H1 (cell line): ENCODE measurements around the gene WNT9B. TPM values are rescaled to one million over a fixed set of nuclear protein-coding genes. Genes with fewer than 3 reads are reported as not detected.
A peak's percentile ranks its signal among the peaks of the same experiment; 100 is the strongest.

ENCODE experiments used
- CTCF ChIA-PET: fragments of 300-600 bp; sonication (Branson Sonifier 250); formaldehyde crosslinking; loops from one replicate; lab custom pipeline; 2021; ENCODE audit not compliant: partially characterized antibody; lab: Charles Lee
- POLR2A ChIA-PET: fragments of 300-600 bp; sonication (Branson Sonifier 250); formaldehyde crosslinking; loops from one replicate; lab custom pipeline; 2021; ENCODE audit warnings: inconsistent platforms; ENCODE audit not compliant: partially characterized antibody; lab: Charles Lee
- DNase-seq, 2 experiments: peaks; one replicate each; pipeline versions ENCODE4 v3.0.0 to v3.0.0-alpha.2; 2010 to 2022; ENCODE audit warnings: low spot score in 2 of 2, low read depth in 1 of 2, mixed read lengths in 1 of 2
- FAIRE-seq: peaks from 2 replicates; lab custom pipeline; 2011; peaks lifted over from hg19 to GRCh38; lab: Jason Lieb, UNC
- H2AFZ ChIP-seq: 2 replicates; pipeline ENCODE4 v1.8.1; 2012; ENCODE audit warnings: low read length, inconsistent platforms
- H2AK5ac ChIP-seq: 2 replicates; pipeline ENCODE4 v1.6.1; 2013; ENCODE audit warnings: low read depth, low read length
- H2BK120ac ChIP-seq: replicated peaks from 2 replicates; pipeline ENCODE3; 2013; ENCODE audit warnings: low read depth, low read length, inconsistent platforms
- H2BK12ac ChIP-seq: 2 replicates; pipeline ENCODE4 v1.6.1; 2013; ENCODE audit warnings: low read depth, low read length
- H2BK15ac ChIP-seq: 2 replicates; pipeline ENCODE4 v1.6.1; 2013; ENCODE audit warnings: low read length
- H2BK20ac ChIP-seq: 2 replicates; pipeline ENCODE4 v1.6.1; 2013; ENCODE audit warnings: low read length
- H2BK5ac ChIP-seq: 2 replicates; pipeline ENCODE4 v1.6.1; 2013; ENCODE audit warnings: low read depth, low read length
- H3K14ac ChIP-seq: 2 replicates; pipeline ENCODE4 v1.6.1; 2013; ENCODE audit warnings: inconsistent platforms; ENCODE audit not compliant: insufficient read length
- H3K18ac ChIP-seq: 2 replicates; pipeline ENCODE4 v1.6.1; 2013; ENCODE audit warnings: low read length; ENCODE audit errors: extremely low read depth
- H3K23ac ChIP-seq: 2 replicates; pipeline ENCODE4 v1.6.1; 2013; ENCODE audit warnings: inconsistent platforms; ENCODE audit not compliant: insufficient read length
- H3K23me2 ChIP-seq: 2 replicates; pipeline ENCODE4 v1.6.1; 2013; ENCODE audit warnings: low read depth, low read length
- H3K27ac ChIP-seq: 2 replicates; pipeline ENCODE4 v1.6.1; 2011; ENCODE audit warnings: low read depth, low read length, inconsistent platforms
- H3K27me3 ChIP-seq, 4 experiments: replicated peaks in 1 of 4; 1 replicate in 1 of 4; 2 replicates in 3 of 4; pipeline versions ENCODE4 v1.6.1 to v1.8.1; 2011 to 2013; ENCODE audit warnings: low read length in 3 of 4, mild to moderate bottlenecking in 3 of 4, inconsistent platforms in 2 of 4, mixed read lengths in 2 of 4, moderate library complexity in 1 of 4; ENCODE audit not compliant: control insufficient read depth in 3 of 4, insufficient read depth in 3 of 4; ENCODE audit errors: extremely low read depth in 1 of 4
- H3K36me3 ChIP-seq, 4 experiments: 2 replicates each; pipeline versions ENCODE4 v1.6.1 to v1.8.1; 2011 to 2013; ENCODE audit warnings: mild to moderate bottlenecking in 4 of 4, low read length in 3 of 4, moderate library complexity in 2 of 4, control low read depth in 1 of 4, inconsistent platforms in 1 of 4; ENCODE audit not compliant: insufficient read depth in 4 of 4, control insufficient read depth in 2 of 4
- H3K4ac ChIP-seq: replicated peaks from 2 replicates; pipeline ENCODE3; 2013; ENCODE audit warnings: low read length, low read depth, mixed read lengths, inconsistent platforms; ENCODE audit not compliant: insufficient read length
- H3K4me1 ChIP-seq, 4 experiments: replicated peaks in 1 of 4; 1 replicate in 1 of 4; 2 replicates in 3 of 4; pipeline versions ENCODE4 v1.6.1 to v1.8.1; 2011 to 2013; ENCODE audit warnings: low read length in 3 of 4, inconsistent platforms in 2 of 4, mixed read lengths in 1 of 4; ENCODE audit not compliant: insufficient read depth in 4 of 4, control insufficient read depth in 3 of 4
- H3K4me2 ChIP-seq, 2 experiments: 2 replicates each; pipeline versions ENCODE4 v1.6.1 to v1.8.1; 2011 to 2013; ENCODE audit warnings: low read depth in 2 of 2, low read length in 2 of 2, control low read depth in 1 of 2, inconsistent platforms in 1 of 2, mild to moderate bottlenecking in 1 of 2; ENCODE audit not compliant: insufficient read depth in 1 of 2
- H3K4me3 ChIP-seq, 4 experiments: fragments of 200-600, 300-600 bp in 1 of 4; sonication (generic), shearing (Covaris generic), sonication (Bioruptor Twin) in 1 of 4; 2 replicates each; pipeline versions ENCODE4 v1.5.1 to v1.8.1; 2011 to 2016; ENCODE audit warnings: low read length in 4 of 4, low read depth in 3 of 4, control low read depth in 2 of 4, inconsistent platforms in 2 of 4, mild to moderate bottlenecking in 2 of 4, mixed read lengths in 1 of 4, moderate library complexity in 1 of 4; ENCODE audit not compliant: insufficient read depth in 2 of 4; ENCODE audit errors: extremely low read depth in 1 of 4
- H3K56ac ChIP-seq: replicated peaks from 2 replicates; pipeline ENCODE3; 2013; ENCODE audit warnings: low read depth, mild to moderate bottlenecking, mixed read lengths, low read length, inconsistent platforms; ENCODE audit not compliant: insufficient read length
- H3K79me1 ChIP-seq: 2 replicates; pipeline ENCODE4 v1.6.1; 2013; ENCODE audit warnings: low read depth, low read length, control low read depth
- H3K79me2 ChIP-seq, 2 experiments: 2 replicates each; pipeline versions ENCODE4 v1.6.1 to v1.8.1; 2012 to 2013; ENCODE audit warnings: low read length in 2 of 2, mild to moderate bottlenecking in 2 of 2, inconsistent platforms in 1 of 2; ENCODE audit not compliant: insufficient read depth in 2 of 2, control insufficient read depth in 1 of 2
- H3K9ac ChIP-seq, 4 experiments: replicated peaks in 1 of 4; 1 replicate in 1 of 4; 2 replicates in 3 of 4; pipeline versions ENCODE4 v1.6.1 to v1.8.1; 2011 to 2013; ENCODE audit warnings: low read depth in 3 of 4, low read length in 3 of 4, control low read depth in 2 of 4, mild to moderate bottlenecking in 2 of 4, moderate library complexity in 2 of 4, inconsistent platforms in 1 of 4; ENCODE audit errors: extremely low read depth in 1 of 4
- H3K9me3 ChIP-seq, 2 experiments: 2 replicates each; pipeline versions ENCODE4 v1.6.1 to v1.8.1; 2012 to 2013; ENCODE audit warnings: mild to moderate bottlenecking in 2 of 2, moderate library complexity in 2 of 2, control low read depth in 1 of 2, inconsistent platforms in 1 of 2, low read depth in 1 of 2, low read length in 1 of 2, mixed read lengths in 1 of 2; ENCODE audit not compliant: insufficient read depth in 2 of 2
- H4K20me1 ChIP-seq, 2 experiments: replicated peaks in 1 of 2; 2 replicates each; pipeline versions ENCODE3 to v1.8.1; 2011 to 2013; ENCODE audit warnings: inconsistent platforms in 2 of 2, low read length in 2 of 2, mild to moderate bottlenecking in 1 of 2; ENCODE audit not compliant: insufficient read depth in 2 of 2, control insufficient read depth in 1 of 2
- H4K5ac ChIP-seq: 2 replicates; pipeline ENCODE4 v1.6.1; 2013; ENCODE audit warnings: low read length, low read depth, mixed read lengths, inconsistent platforms; ENCODE audit not compliant: insufficient read length
- H4K8ac ChIP-seq: 2 replicates; pipeline ENCODE4 v1.8.0; 2013; ENCODE audit warnings: mild to moderate bottlenecking, moderate library complexity, low read length, inconsistent platforms; ENCODE audit not compliant: insufficient read depth; ENCODE audit errors: extremely low read depth
- H4K91ac ChIP-seq: replicated peaks from 2 replicates; pipeline ENCODE3; 2013; ENCODE audit warnings: low read length, mixed read lengths, inconsistent platforms; ENCODE audit not compliant: insufficient read length
- ATF2 ChIP-seq: IDR thresholded peaks from 2 replicates; pipeline ENCODE4 v1.6.1; 2012; ENCODE audit warnings: low read length, inconsistent platforms
- CHD1 ChIP-seq: IDR thresholded peaks from 2 replicates; pipeline ENCODE4 v1.6.1; 2012; ENCODE audit warnings: low read depth, low read length, improper control_type of control experiment
- CREB1 ChIP-seq: IDR thresholded peaks from 2 replicates; pipeline ENCODE4 v1.6.1; 2012; ENCODE audit warnings: inconsistent platforms
- JUND ChIP-seq: IDR thresholded peaks from 2 replicates; pipeline ENCODE4 v1.6.1; 2011; ENCODE audit warnings: mild to moderate bottlenecking, improper control_type of control experiment, low read length
- NRF1 ChIP-seq: IDR thresholded peaks from 2 replicates; pipeline ENCODE4 v1.6.1; 2011; ENCODE audit warnings: mild to moderate bottlenecking, low read depth, low read length, improper control_type of control experiment
- WGBS, 2 experiments: shearing (Covaris generic) in 1 of 2; methylation state at CpG; one replicate each; pipeline versions ENCODE4 v1.1.6 to v1.1.7; 2013 to 2015; ENCODE audit warnings: low lambda C conversion rate in 2 of 2, mixed read lengths in 2 of 2, inconsistent platforms in 1 of 2, low coverage in 1 of 2, missing lambda C conversion rate in 1 of 2; ENCODE audit not compliant: insufficient replicate concordance in 2 of 2, insufficient coverage in 1 of 2, insufficient read length in 1 of 2; ENCODE audit errors: extremely low coverage in 1 of 2, missing lambda C conversion rate in 1 of 2; 5-methylcytosine and 5-hydroxymethylcytosine counted together
- polyA plus RNA-seq, 7 experiments: library from polyadenylated mRNA; depleted of rRNA in 3 of 7; stranded (reverse) in 5 of 7; unstranded in 2 of 7; fragments of >200 nt in 5 of 7; fragments of 200-250 nt in 2 of 7; gene quantifications; 1 replicate in 5 of 7; 2 replicates in 1 of 7; 4 replicates in 1 of 7; pipeline versions ENCODE4 v1.2.1 to v1.2.3, GENCODE V29; 2011 to 2013; ENCODE audit warnings: missing spikeins in 2 of 7, mixed read lengths in 2 of 7
- total RNA-seq: library from RNA; stranded (reverse); fragmentation: NEBNext Ultra II Directional; extraction: Animal tissue kit (Norgen Biotek cat#: 25700); gene quantifications from 2 replicates; pipeline ENCODE4 v1.2.1, GENCODE V29; 2021

The WNT9B gene
- total and polyA plus RNA-seq, 2 of the 8 experiments (the other 6 are each of a cell fraction or from before 2014, with no cell fraction given) = 0.21 TPM; not detected in 1

GRCh38 chr17:46819906-46820351 lies 31.5 kb upstream of the WNT9B start:
- Histone ChIP-seq H3K4ac (peak overlapping the region; percentile 44), H2BK15ac (no peak overlapping the region), H4K8ac (no peak overlapping the region), H2BK12ac (peak overlapping the region; percentile 96; the same call in 1 of the 2 replicates), H3K9me3 (no peaks in the 10 kb centered on the region), H3K4me3 (peak overlapping the region; percentile 22 to 61 (median 48); a peak in 7 of 8 replicates), H2AFZ (0 out of 2 replicates have a peak overlapping the region, but pooled peaks have one; percentile 47), H4K20me1 (peaks cover 0 to 2% of the 10 kb centered on the region in 2 experiments), H3K27ac (no peak overlapping the region), H2AK5ac (no peak overlapping the region; the same call in 1 of the 2 replicates), H3K36me3 (no peaks in the 10 kb centered on the region), H2BK20ac (peak overlapping the region; percentile 97; the same call in 1 of the 2 replicates), H2BK5ac (peak overlapping the region; percentile 97; the same call in 1 of the 2 replicates), H3K27me3 (peaks cover 37 to 82% (median 72%) of the 10 kb centered on the region in 4 experiments), H3K23ac (no peak overlapping the region), H3K79me1 (no peaks in the 10 kb centered on the region; the same call in 1 of the 2 replicates), H3K56ac (peak overlapping the region; percentile 35), H3K23me2 (peaks cover 23% of the 10 kb centered on the region; the same call in 1 of the 2 replicates), H3K9ac (no peak overlapping the region; a peak in 1 of 7 replicates), H3K14ac (no peak overlapping the region), H4K5ac (peak overlapping the region; percentile 34), H4K91ac (peak overlapping the region; percentile 92), H2BK120ac (peak overlapping the region; percentile 91), H3K79me2 (no peaks in the 10 kb centered on the region), H3K18ac (peak overlapping the region; percentile 95), H3K4me1 (peaks cover 0 to 36% (median 32%) of the 10 kb centered on the region in 4 experiments; a peak in 6 of 7 replicates), H3K4me2 (peak overlapping the region; percentile 92 to 96)
- no peak for FAIRE-seq
- DNase-seq = peak in 1 of 2 experiments; percentile 66
- 4% methylated on average over 23 of the region's 24 CpGs; no CpG with 5 or more reads in 1 of the 2 experiments for WGBS, 2 experiments
- ChIA-PET CTCF (interaction anchor here (0.8 to 2.9 kb wide), 8 partner anchors 8 to 54 kb away, joined by 3 to 14 read pairs (median 4); no protein-coding TSS in a partner anchor), POLR2A (interaction anchor here (0.8 to 1.5 kb wide), 4 partner anchors 10 to 138 kb away, joined by 3 to 4 read pairs (median 3); no protein-coding TSS in a partner anchor)
- no peak for TF ChIP-seq CREB1
- no peak for TF ChIP-seq NRF1
- no peak for TF ChIP-seq CHD1
- no peak for TF ChIP-seq JUND
- TF ChIP-seq ATF2 = no peak
